Lung (tissue), 12 donors: Measurements from ENCODE around the gene HSD17B11. TPM values are rescaled to one million over a fixed set of nuclear protein-coding genes. Genes with fewer than 3 reads are reported as not detected.

ENCODE experiments used
- ATAC-seq: fragments of 200-7000 bp; cut with Tn5 transposase; one replicate; pipeline ENCODE4 v1.9.1; 2020; ENCODE audit warnings: moderate number of reproducible peaks; ENCODE audit not compliant: insufficient read depth, low FRiP score
- DNase-seq, 3 donors: peaks; one replicate each; pipeline ENCODE4 v3.0.0-alpha.2; 2013 to 2017
- H3K27ac ChIP-seq, 2 donors: one replicate each; pipeline ENCODE4 v1.5.1; 2013; ENCODE audit warnings: mild to moderate bottlenecking in 2 of 2, moderate library complexity in 2 of 2, control low read depth in 1 of 2, inconsistent platforms in 1 of 2, low read depth in 1 of 2, low read length in 1 of 2
- H3K27me3 ChIP-seq, 3 donors: one replicate each; pipeline ENCODE4 v1.5.1; 2013; ENCODE audit warnings: low read length in 2 of 3; ENCODE audit not compliant: control insufficient read depth in 3 of 3, insufficient read depth in 3 of 3
- H3K36me3 ChIP-seq, 4 donors: one replicate each; pipeline ENCODE4 v1.5.1; 2013; ENCODE audit warnings: low read length in 4 of 4, mild to moderate bottlenecking in 1 of 4, moderate library complexity in 1 of 4; ENCODE audit not compliant: control insufficient read depth in 4 of 4, insufficient read depth in 4 of 4
- H3K4me1 ChIP-seq, 5 donors: one replicate each; pipeline ENCODE4 v1.5.1; 2013; ENCODE audit warnings: low read length in 5 of 5, mild to moderate bottlenecking in 2 of 5, moderate library complexity in 1 of 5; ENCODE audit not compliant: control insufficient read depth in 5 of 5, insufficient read depth in 5 of 5
- H3K4me3 ChIP-seq: one replicate; pipeline ENCODE4 v1.5.1; 2013; ENCODE audit warnings: mild to moderate bottlenecking, control low read depth, moderate library complexity
- H3K9ac ChIP-seq, 2 donors: one replicate each; pipeline ENCODE4 v1.5.1; 2013; ENCODE audit warnings: low read length in 2 of 2, control low read depth in 1 of 2; ENCODE audit not compliant: insufficient read depth in 1 of 2
- H3K9me3 ChIP-seq, 4 donors: one replicate each; pipeline ENCODE4 v1.5.1; 2013; ENCODE audit warnings: low read length in 3 of 4, mild to moderate bottlenecking in 1 of 4, moderate library complexity in 1 of 4; ENCODE audit not compliant: control insufficient read depth in 4 of 4, insufficient read depth in 3 of 4
- WGBS, 2 donors: extraction: QIAGEN DNeasy Blood & Tissue Kit; methylation state at CpG; one replicate each; pipeline ENCODE4 v1.1.7; 2013; 5-methylcytosine and 5-hydroxymethylcytosine counted together
- polyA plus RNA-seq, 2 donors: library from polyadenylated mRNA; stranded (reverse); fragments of 200-250 nt; gene quantifications; one replicate each; pipeline ENCODE4 v1.2.1, GENCODE V29; 2013
- total RNA-seq, 2 donors: library from RNA; depleted of rRNA in 1 of 2; stranded (reverse); fragments of >200 nt in 1 of 2; gene quantifications; one replicate each; pipeline ENCODE4 v1.2.1, GENCODE V29; 2014 to 2021
- TF ChIP-seq, protein P1 (sequence below): IDR thresholded peaks from 2 replicates; pipeline ENCODE4 v1.5.1; 2012; ENCODE audit warnings: mild to moderate bottlenecking; ENCODE audit errors: control extremely low read depth, extremely low read depth
- donor health status: control.
- donor health status: control.
- donor health status: Bipolar disorder and iron deficiency.
- donor health status: healthy.
- donor health status: DM: yes; HTN: yes; CAD: no.

The HSD17B11 gene
- total and polyA plus RNA-seq, 4 donors = 43.0 to 109 (median 55.4) TPM

DNA sequence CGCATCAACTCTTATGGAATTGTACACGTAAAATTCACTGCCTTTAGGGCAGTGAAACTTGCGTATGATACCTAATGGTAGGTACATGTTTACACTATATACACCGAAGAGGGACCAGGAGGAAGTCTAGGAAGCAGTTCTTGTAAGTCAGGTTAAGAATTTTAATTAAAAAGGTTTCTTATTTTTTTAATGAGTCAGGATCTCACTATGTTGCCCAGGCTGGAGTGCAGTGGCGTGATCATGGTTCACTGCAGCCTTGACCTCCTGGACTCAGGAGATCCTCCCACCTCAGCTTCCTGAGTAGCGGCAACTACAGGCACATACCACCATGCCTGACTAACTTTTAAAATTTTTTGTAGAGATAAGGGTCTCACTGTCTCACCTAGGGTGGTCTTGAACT, 38.0 kb upstream of the HSD17B11 start:
- TF ChIP-seq, protein P1, sequence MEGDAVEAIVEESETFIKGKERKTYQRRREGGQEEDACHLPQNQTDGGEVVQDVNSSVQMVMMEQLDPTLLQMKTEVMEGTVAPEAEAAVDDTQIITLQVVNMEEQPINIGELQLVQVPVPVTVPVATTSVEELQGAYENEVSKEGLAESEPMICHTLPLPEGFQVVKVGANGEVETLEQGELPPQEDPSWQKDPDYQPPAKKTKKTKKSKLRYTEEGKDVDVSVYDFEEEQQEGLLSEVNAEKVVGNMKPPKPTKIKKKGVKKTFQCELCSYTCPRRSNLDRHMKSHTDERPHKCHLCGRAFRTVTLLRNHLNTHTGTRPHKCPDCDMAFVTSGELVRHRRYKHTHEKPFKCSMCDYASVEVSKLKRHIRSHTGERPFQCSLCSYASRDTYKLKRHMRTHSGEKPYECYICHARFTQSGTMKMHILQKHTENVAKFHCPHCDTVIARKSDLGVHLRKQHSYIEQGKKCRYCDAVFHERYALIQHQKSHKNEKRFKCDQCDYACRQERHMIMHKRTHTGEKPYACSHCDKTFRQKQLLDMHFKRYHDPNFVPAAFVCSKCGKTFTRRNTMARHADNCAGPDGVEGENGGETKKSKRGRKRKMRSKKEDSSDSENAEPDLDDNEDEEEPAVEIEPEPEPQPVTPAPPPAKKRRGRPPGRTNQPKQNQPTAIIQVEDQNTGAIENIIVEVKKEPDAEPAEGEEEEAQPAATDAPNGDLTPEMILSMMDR = no peak
- no peaks in the 10 kb centered on the region for H3K27me3 ChIP-seq
- H3K4me3 ChIP-seq = no peak overlapping the region
- no peak for DNase-seq
- peaks cover 0 to 4% (median under 1%) of the 10 kb centered on the region in 4 donors for H3K36me3 ChIP-seq
- H3K9me3 ChIP-seq = no peaks in the 10 kb centered on the region
- H3K27ac ChIP-seq = no peak overlapping the region
- no peak for ATAC-seq
- no peak overlapping the region for H3K9ac ChIP-seq
- peaks cover 0 to 10% (median 0%) of the 10 kb centered on the region in 5 donors for H3K4me1 ChIP-seq
- 96 to 98% methylated on average over 6 of the region's 6 CpGs for WGBS, 2 donors

DNA sequence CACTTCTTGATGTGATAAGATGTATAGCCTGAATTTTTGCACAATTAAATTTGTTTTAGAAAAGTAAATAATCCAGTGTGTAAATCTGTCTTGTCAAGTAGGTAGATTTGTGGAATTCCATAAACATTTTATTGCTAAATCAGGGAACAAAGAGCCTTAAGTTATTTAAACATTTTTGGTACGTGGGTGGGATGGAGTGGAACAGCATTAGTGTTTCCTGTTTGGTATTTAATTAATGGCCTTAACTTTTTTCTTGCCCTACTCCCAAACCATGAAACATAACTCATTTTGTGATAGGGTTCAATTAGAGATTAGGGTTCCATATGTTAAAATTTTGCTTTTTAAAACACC, 36.5 kb upstream of the HSD17B11 start:
- 31 to 44% methylated on average over 1 of the region's 1 CpG for WGBS, 2 donors
- DNase-seq = no peak

DNA sequence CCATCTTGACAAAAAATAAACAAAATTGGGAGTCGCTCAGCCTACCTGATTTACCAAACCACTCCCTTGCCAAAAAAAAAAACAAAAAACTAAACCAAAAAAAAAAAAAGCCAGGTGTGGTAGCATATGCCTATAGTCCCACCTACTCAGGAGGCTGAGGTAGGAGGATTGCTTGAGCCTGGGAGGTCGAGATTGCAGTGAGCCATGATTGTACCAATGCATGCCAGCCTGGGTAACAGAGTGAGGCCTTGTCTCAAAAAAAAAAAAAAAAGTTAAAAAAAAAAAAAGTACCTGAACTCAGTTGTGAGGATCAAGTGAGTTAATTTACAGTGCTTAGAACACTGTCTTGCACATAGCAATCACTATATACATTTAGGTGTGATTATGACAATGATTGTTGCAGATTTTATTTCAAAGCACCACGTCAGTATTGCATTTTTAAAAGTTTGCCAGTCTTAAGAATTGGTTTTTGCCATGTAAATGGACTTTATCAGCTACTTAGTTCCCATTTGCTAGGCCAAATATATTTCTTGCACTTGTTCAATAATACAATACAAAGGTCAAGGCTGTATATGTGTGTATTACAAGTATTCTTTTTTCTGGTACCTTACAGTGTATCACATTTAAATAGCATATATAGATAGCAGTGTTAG, 36.0 kb upstream of the HSD17B11 start:
- no peaks in the 10 kb centered on the region for H3K9me3 ChIP-seq
- 85 to 92% methylated on average over 3 of the region's 3 CpGs for WGBS, 2 donors
- no peak for ATAC-seq

More for the DNA sequence above, 36.5 kb upstream of the HSD17B11 start:
- no peak overlapping the region for H3K27ac ChIP-seq
- no peak overlapping the region for H3K9ac ChIP-seq
- no peaks in the 10 kb centered on the region for H3K27me3 ChIP-seq
- H3K4me1 ChIP-seq = peaks cover 0 to 15% (median 4%) of the 10 kb centered on the region in 5 donors
- ATAC-seq = no peak
- no peaks in the 10 kb centered on the region for H3K9me3 ChIP-seq
- TF ChIP-seq, protein P1 = no peak
- H3K36me3 ChIP-seq = peaks cover 0 to 4% (median under 1%) of the 10 kb centered on the region in 4 donors
- H3K4me3 ChIP-seq = no peak overlapping the region

More for the DNA sequence above, 36.0 kb upstream of the HSD17B11 start:
- TF ChIP-seq, protein P1 = no peak
- no peak overlapping the region for H3K4me3 ChIP-seq
- no peaks in the 10 kb centered on the region for H3K27me3 ChIP-seq
- H3K36me3 ChIP-seq = peaks cover 0 to 4% (median under 1%) of the 10 kb centered on the region in 4 donors
- H3K27ac ChIP-seq = no peak overlapping the region
- peaks cover 0 to 15% (median 5%) of the 10 kb centered on the region in 5 donors for H3K4me1 ChIP-seq
- no peak for DNase-seq
- no peak overlapping the region for H3K9ac ChIP-seq
